Umbilical cord (tissue), 2 donors: ENCODE results near the gene PDZRN4. TPM values are rescaled to one million over a fixed set of nuclear protein-coding genes. Genes with fewer than 3 reads are reported as not detected.
"Not testable (repeated sequence)": the region's sequence is repeated elsewhere in the genome, so short reads cannot be mapped to it uniquely, and the experiment has no call there.

Experiments used
- DNase-seq: peaks from one replicate; pipeline ENCODE4 v3.0.0-alpha.2; 2015; ENCODE audit warnings: low spot score
- total RNA-seq: library from RNA; depleted of rRNA; stranded (reverse); fragments of >200 nt; gene quantifications from one replicate; pipeline ENCODE4 v1.2.3, GENCODE V29; 2014; ENCODE audit warnings: low replicate concordance; ENCODE audit not compliant: insufficient read depth

Gene PDZRN4
- total RNA-seq = 22.4 TPM

DNA sequence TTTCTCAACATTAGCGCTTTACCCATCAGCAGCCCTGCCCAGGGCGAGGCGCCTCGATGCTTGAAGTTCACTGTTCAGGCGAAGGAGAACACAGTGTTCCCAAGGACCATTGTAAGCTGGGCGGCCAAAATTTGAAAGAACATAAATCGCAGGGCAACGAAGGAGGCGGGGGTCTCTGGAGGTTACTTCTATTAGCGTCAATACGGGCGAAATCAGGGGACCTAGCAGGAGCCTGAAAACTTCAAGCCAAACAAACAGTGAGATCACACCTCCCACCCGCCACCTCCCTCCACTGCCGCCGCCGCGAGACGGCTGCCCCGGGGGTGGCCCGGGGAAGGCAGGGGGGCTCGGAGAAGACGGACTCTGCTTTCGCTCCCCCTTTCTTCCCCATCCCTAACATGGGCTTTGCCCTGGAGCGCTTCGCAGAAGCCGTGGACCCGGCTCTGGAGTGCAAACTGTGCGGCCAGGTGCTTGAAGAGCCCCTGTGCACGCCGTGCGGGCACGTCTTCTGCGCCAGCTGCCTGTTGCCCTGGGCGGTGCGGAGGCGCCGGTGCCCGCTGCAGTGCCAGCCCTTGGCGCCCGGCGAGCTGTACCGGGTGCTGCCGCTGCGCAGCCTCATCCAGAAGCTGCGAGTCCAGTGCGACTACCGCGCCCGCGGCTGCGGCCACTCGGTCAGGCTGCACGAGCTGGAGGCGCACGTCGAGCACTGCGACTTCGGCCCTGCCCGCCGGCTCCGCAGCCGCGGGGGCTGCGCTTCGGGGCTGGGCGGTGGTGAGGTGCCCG lies at the start of gene PDZRN4:
Gene PDZRN4 (plus strand): TSS at position 263 of the 783 bp plus-strand sequence.
- DNase-seq = no peak

- peak; percentile 38 for DNase-seq
Measured at GRCh38 chr12:41140117-41140516, 48.0 kb upstream of the PDZRN4 start.

DNA sequence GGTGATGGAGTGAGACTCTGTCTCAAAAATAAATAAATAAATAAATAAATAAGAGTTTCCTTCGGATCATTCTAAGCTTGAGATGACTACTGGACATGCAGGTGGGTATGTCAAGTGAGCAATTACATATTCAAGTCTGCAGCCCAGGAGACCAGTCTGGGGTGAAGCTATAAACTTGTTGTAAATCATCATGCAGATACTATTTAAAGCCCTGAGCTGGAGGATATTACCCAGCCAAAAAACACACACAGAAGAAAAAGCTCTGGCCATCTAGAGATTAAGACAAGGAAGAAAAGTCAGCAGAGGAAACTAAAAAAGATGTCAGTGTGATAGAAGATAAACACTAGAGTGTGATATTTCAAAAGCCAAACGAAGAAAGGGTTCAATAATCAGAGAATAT lies 47.0 kb upstream of the PDZRN4 start:
- DNase-seq = peak; percentile 56

- DNase-seq = no peak
Measured at GRCh38 chr12:41142376-41142775, 45.7 kb upstream of the PDZRN4 start.

DNA sequence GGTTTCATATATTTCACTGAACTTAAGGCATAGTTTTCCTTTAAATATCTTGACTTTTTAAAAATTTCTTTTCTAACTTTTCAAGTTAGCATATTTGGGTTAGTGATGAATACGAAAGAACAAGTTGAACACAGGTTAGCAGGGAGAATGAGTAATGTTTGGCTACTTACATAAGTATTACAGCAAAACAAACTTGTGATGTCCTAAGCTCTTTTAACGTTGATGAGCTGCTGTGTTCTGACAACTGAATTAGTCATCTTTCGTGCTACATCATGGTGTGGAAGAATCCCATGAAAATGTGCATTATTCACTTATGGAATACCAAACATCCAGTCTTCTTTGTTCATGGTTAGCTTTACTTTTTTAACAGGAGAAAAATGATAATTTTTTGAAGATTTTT lies 36.3 kb upstream of the PDZRN4 start:
- no peak for DNase-seq

DNA sequence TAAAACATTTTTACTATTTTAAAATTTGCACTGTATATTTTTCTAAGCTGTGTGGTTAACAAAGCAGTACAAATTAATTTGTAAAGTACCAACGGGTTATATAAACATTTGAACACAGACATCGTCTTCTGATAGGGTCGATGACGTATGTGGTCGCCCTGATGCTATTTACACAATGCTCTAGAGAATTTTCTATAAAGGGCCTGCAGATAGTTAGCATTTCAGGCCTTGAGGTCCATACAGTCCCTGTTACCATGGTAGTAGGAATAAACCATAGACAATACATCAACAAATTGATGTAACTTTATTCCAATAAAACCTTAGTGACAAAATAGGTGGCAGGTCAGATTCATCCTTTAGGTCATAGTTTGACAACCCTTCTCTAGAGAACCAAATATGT lies 25.7 kb upstream of the PDZRN4 start:
- no peak for DNase-seq

- DNase-seq = no peak
Measured at GRCh38 chr12:41167701-41168100, 20.4 kb upstream of the PDZRN4 start.

DNA sequence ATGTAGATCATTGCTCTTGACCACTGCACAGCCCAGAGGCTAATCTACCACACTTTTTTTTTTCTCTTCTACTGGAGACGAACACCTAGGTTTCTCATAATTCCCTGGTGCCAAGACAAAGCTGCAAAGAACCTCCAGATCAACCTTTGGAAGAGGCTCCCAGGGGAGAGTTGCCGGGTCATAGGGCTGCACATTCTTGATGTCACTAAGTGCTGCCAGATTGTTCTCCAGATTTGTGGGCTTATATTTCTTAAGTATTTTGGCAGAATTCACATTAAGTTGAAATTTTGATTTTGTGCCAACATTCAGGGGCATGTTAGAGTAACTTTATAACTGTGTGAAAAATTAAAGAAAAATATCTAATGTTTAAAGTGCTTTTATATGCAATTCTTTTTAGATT lies 13.5 kb upstream of the PDZRN4 start:
- no peak for DNase-seq

DNA sequence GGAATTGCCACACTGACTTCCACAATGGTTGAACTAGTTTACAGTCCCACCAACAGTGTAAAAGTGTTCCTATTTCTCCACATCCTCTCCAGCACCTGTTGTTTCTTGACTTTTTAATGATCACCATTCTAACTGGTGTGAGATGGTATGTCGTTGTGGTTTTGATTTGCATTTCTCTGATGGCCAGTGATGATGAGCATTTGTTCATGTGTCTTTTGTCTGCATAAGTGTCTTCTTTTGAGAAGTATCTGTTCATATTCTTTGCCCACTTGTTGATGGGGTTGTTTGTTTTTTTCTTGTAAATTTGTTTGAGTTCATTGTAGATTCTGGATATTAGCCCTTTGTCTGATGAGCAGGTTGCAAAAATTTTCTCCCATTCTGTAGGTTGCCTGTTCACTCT lies 8.6 kb upstream of the PDZRN4 start:
- not testable (repeated sequence) for DNase-seq

GRCh38 chr12:41184864-41185263 lies 3.3 kb upstream of the PDZRN4 start:
- DNase-seq = no peak

DNA sequence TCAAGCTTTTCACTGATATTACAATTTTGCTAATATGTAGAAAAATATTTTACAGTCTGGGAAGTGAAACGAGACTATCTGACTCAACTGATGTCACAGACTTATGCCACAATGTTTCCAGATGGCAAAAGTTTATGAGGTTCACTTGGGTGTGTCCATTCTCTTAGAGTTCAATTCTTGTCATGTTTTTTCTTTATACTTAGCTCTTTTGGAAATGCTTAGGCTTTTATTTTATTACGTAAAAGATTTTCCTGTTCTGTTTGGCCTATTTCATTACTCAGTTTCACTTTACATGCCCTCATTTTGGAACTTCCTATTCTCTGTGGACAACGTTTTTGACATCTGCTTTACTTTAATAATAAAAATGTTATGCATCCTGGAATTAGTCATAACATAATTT lies 2.1 kb upstream of the PDZRN4 start:
- peak; percentile 38 for DNase-seq

GRCh38 chr12:41188841-41189394 lies 798 bp downstream of the PDZRN4 start:
- no peak for DNase-seq

- peak; percentile 66 for DNase-seq
Measured at GRCh38 chr12:41189395-41190251, 1.5 kb downstream of the PDZRN4 start.

DNA sequence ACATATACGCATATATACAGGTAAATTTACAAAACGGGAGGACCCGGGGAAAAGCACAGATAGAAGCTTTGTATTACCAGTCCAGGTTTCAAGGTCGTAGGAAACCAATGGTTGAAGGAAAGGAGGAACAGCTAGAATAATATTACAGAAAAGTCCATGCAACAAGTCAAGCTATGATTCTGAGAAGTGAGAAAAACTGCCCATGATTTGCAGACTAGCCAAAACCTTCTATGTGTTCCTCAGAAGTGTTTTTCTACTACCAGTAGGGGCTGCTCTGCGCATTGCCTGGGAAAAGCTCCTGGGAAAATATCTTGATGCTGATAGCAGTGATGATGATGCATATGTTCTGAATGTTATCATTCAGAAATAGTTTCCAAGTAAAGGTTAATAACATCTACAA lies 2.2 kb downstream of the PDZRN4 start:
- peak; percentile 76 for DNase-seq

- not testable (repeated sequence) for DNase-seq
Measured at GRCh38 chr12:41191549-41191948, 3.4 kb downstream of the PDZRN4 start.

DNA sequence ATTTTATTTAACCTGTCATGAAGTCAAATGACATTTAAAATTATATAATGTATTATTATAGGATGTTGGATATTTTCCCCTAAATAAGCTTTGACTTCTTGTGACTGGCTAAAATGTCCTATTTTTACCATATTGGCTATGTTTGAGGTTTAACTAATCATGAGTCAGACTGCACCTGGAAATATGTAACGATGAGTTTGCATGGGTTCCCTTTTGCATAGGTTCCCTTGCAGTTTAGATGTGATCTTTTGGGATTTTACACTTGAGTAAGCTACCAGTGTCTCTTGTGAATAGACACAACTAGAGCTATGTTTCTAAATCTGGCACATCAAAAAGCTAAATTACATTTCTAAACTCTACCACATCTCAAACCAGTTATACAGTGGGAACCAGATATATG lies 5.2 kb downstream of the PDZRN4 start:
- DNase-seq = no peak

DNA sequence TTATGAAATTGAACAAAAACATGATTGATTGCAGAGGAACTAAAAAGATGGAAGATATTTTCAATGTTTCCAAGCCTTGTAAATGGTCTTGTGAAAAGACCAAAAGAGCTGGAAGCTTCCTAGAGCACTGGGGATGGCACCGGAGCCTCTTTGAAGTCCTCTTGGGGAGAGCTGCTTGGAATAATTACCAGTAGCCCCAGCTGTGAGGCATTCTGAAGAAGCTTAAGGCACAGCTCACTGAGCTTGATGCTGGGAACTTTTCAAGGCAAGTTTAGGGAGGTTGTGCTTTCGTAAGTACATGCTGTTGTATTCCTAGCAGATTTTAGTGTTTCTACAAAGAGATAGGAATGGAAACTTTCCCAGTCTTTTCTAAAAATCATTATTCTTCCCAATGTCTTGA lies 13.9 kb downstream of the PDZRN4 start:
- DNase-seq = no peak

- no peak for DNase-seq
Measured at GRCh38 chr12:41205070-41205709, 17.1 kb downstream of the PDZRN4 start.

- no peak for DNase-seq
Measured at GRCh38 chr12:41206298-41206697, 18.2 kb downstream of the PDZRN4 start.

DNA sequence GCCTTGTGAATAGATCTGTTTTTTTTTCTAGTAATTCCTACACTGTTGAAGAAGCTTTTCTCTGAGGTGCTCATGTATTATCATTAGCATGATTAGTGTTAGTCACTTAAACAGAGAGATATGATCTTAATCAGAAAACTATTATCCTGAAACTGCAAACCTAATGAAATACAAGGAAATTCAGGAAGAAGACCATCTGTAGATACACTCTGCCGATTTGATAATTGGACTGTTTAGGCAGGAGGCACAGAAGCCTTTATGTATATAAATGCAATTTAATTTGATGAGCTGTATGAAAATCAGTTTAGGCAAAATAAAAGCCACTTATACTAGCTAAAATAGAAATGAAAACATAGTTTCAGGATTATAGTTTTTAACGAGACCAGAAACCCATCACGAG lies 23.3 kb downstream of the PDZRN4 start:
- DNase-seq = no peak

DNA sequence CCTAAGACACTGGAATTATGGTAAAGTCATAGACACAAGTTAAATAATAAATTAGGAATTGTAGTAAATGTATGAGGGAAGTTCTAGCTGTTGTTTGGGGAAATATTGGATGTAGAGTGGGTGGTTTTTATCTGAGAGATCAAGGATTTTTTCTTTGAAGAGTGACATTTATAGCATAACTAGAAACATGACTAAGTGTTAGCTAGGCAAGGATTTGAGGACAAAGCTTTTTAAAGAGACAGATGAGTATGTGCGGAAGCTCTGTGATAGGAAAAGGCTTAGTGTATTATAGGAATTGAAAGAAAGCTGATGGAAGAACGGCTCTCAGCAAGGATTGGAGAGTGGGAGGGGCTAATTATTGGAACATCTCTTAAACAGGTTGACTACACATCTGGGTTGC lies 24.5 kb downstream of the PDZRN4 start:
- no peak for DNase-seq

- no peak for DNase-seq
Measured at GRCh38 chr12:41213107-41213506, 25.0 kb downstream of the PDZRN4 start.
